Body of pancreas (tissue), 4 donors: ENCODE data around the gene RFX8. TPM values are rescaled to one million over a fixed set of nuclear protein-coding genes. Genes with fewer than 3 reads are reported as not detected.

Source experiments
- ATAC-seq: fragments of 150-250 bp; one replicate; pipeline ENCODE4 v1.9.1; 2016
- DNase-seq, 4 donors: peaks; one replicate each; pipeline ENCODE4 v3.0.0-alpha.2; 2019
- H3K27ac ChIP-seq, 4 donors: fragments of 200-600 bp; sonication (generic); 1 replicate in 3 of 4; 2 replicates in 1 of 4; pipeline versions ENCODE4 v1.5.1 to v1.6.1; 2016 to 2019; ENCODE audit warnings: mild to moderate bottlenecking in 1 of 4, mixed read lengths in 1 of 4, moderate library complexity in 1 of 4
- H3K27me3 ChIP-seq, 2 donors: fragments of 200-600 bp; sonication (generic); one replicate each; pipeline ENCODE4 v1.6.0; 2016; ENCODE audit warnings: mild to moderate bottlenecking in 1 of 2
- H3K36me3 ChIP-seq, 2 donors: fragments of 200-600 bp; sonication (generic); replicated peaks in 1 of 2; 2 replicates each; pipeline ENCODE4 v1.5.1; 2016; ENCODE audit warnings: low read depth in 2 of 2; ENCODE audit not compliant: insufficient read depth in 1 of 2
- H3K4me1 ChIP-seq: fragments of 200-600 bp; sonication (generic); one replicate; pipeline ENCODE4 v1.6.0; 2016
- H3K4me3 ChIP-seq, 2 donors: fragments of 200-600 bp; sonication (generic); 1 replicate in 1 of 2; 2 replicates in 1 of 2; pipeline ENCODE4 v1.5.1; 2016 to 2019
- H3K9me3 ChIP-seq, 3 donors: fragments of 200-600 bp; sonication (generic); 1 replicate in 2 of 3; 2 replicates in 1 of 3; pipeline ENCODE4 v1.5.1; 2016
- POLR2A ChIP-seq, 3 donors: fragments of 450-650 bp; IDR thresholded peaks; one replicate each; pipeline ENCODE4 v1.6.1; 2016; ENCODE audit warnings: antibody characterized with exemption in 3 of 3, mild to moderate bottlenecking in 2 of 3
- WGBS, 2 donors: methylation state at CpG; one replicate each; pipeline ENCODE4 v1.1.5; 2017; 5-methylcytosine and 5-hydroxymethylcytosine counted together
- intact Hi-C: fragments of 100-400 bp; cut with DNase I; formaldehyde crosslinking; loops from one replicate; pipeline ENCODE4 v1.15.1; 2023
- total RNA-seq, 2 donors: library from RNA; depleted of rRNA; stranded (reverse); fragments of >200 nt; gene quantifications; one replicate each; pipeline ENCODE4 v1.1.0, GENCODE V29; 2016
- TF ChIP-seq, protein P1 (sequence below), 7 experiments: fragments of 450-650 bp in 4 of 7; fragments of 200-600 bp in 3 of 7; sonication (generic) in 3 of 7; IDR thresholded peaks; one replicate each; pipeline ENCODE4 v1.5.1; 2016 to 2019; ENCODE audit warnings: antibody characterized with exemption in 7 of 7

Gene RFX8
- total RNA-seq, 2 donors from 2014 or later, result not detected

DNA sequence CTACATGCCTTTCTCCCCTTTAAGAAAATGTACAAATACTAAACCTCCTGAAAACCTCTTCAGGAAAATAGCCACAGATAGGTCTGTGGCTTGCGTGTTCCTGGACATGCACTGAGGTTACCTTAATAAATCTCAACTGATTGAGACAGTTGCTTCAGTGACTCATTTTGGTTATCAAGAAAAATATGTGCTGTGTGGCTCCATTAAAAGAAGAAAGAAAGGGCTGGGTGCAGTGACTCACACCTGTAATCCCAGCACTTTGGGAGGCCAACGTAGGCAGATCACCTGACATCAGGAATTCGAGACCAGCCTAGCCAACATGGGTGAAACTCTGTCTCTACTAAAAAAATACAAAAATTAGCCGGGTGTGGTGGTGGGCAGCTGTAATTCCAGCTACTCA, 114.7 kb downstream of the RFX8 start:
- WGBS, 2 donors, result 56 to 59% methylated on average over 4 of the region's 4 CpGs
- H3K4me3 ChIP-seq, result no peak overlapping the region
- ATAC-seq, result no peak
- TF ChIP-seq, protein P1, sequence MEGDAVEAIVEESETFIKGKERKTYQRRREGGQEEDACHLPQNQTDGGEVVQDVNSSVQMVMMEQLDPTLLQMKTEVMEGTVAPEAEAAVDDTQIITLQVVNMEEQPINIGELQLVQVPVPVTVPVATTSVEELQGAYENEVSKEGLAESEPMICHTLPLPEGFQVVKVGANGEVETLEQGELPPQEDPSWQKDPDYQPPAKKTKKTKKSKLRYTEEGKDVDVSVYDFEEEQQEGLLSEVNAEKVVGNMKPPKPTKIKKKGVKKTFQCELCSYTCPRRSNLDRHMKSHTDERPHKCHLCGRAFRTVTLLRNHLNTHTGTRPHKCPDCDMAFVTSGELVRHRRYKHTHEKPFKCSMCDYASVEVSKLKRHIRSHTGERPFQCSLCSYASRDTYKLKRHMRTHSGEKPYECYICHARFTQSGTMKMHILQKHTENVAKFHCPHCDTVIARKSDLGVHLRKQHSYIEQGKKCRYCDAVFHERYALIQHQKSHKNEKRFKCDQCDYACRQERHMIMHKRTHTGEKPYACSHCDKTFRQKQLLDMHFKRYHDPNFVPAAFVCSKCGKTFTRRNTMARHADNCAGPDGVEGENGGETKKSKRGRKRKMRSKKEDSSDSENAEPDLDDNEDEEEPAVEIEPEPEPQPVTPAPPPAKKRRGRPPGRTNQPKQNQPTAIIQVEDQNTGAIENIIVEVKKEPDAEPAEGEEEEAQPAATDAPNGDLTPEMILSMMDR (IDR thresholded peaks at IDR 0.05), result no peak
- no peak for TF ChIP-seq POLR2A (IDR thresholded peaks at IDR 0.05)
- no peaks in the 10 kb centered on the region for H3K4me1 ChIP-seq
- H3K36me3 ChIP-seq, result no peaks in the 10 kb centered on the region
- H3K9me3 ChIP-seq, result no peaks in the 10 kb centered on the region
- H3K27ac ChIP-seq, result no peak overlapping the region
- intact Hi-C loops, result no loop called here
- H3K27me3 ChIP-seq, result no peaks in the 10 kb centered on the region
- no peak for DNase-seq

DNA sequence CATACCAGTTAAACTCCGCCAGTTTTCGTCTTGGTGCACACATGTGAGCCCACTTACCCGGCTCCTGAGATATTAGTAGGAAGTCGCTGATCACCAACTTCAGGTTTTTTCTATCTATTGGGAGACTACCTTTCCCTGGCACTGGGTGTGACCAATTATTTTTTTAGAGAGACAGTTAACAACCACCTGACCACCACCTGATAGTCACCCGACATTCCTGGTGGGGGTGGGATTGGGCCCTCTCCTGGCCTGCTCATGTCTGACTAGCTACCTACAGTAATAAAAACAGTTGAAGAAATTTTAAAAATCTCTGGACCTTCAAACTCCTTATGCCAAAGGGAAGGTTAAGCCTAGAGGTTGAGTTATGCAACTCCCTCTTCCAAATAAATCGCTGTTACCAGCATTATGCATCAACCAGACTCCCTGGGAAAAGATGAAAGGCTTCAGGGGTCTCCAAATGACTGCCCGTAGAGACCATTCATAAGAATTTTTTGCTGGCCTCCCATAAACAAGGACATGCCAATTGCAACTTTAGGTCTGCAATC, 115.4 kb downstream of the RFX8 start:
- H3K27me3 ChIP-seq, result no peaks in the 10 kb centered on the region
- ATAC-seq, result no peak
- H3K27ac ChIP-seq, result no peak overlapping the region
- DNase-seq, result no peak
- H3K4me3 ChIP-seq, result no peak overlapping the region
- H3K9me3 ChIP-seq, result no peaks in the 10 kb centered on the region
- H3K36me3 ChIP-seq, result no peaks in the 10 kb centered on the region
- TF ChIP-seq POLR2A (IDR thresholded peaks at IDR 0.05), result no peak
- TF ChIP-seq, protein P1 (IDR thresholded peaks at IDR 0.05), result no peak
- WGBS, 2 donors, result 83 to 88% methylated on average over 7 of the region's 7 CpGs
- H3K4me1 ChIP-seq, result no peaks in the 10 kb centered on the region
- intact Hi-C loops, result no loop called here

DNA sequence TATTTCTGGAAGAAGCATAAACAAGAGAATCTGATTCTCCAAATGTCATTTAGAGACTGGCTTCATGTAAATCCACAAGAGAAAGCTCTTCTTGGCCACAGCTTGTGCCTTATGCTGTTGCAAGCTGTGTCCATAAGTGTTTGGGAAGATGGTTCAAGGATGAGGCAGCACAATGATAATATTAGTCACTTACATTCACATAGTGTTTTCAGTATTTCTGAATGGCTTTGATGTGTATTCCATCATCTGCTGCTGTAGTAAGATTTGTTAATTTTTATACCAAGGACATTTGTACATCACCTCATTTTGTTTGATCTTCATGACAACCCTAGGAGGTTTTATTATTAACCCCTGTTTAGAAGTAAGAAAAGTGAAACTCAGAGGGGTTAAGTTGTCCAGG, 117.5 kb downstream of the RFX8 start:
- no peak for DNase-seq
- H3K36me3 ChIP-seq, result no peaks in the 10 kb centered on the region
- H3K9me3 ChIP-seq, result no peaks in the 10 kb centered on the region
- intact Hi-C loops, result no loop called here
- no peaks in the 10 kb centered on the region for H3K4me1 ChIP-seq
- no peaks in the 10 kb centered on the region for H3K27me3 ChIP-seq
- no peak for ATAC-seq
- no peak overlapping the region for H3K4me3 ChIP-seq
- no peak overlapping the region for H3K27ac ChIP-seq
- TF ChIP-seq, protein P1 (IDR thresholded peaks at IDR 0.05), result no peak
- no peak for TF ChIP-seq POLR2A (IDR thresholded peaks at IDR 0.05)

DNA sequence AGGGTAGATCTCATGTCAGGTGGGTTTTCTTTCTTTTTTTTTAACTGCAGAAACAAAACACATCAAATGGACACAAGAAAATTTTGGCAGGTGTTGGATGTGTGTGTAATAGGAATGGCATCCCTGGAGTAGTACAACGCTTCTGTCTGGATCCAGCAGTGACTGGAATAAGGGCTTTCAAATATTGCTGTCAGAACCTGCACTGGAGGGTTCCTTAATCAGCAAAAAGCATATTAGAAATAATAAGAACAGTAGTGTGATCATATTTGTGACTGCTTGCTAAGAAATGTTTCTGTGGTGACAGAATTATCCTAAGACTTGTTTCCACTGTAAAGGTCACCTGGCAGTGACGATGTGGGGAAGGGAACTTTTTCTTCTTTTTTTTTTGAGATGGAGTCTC, 118.4 kb downstream of the RFX8 start:
- H3K9me3 ChIP-seq, result no peaks in the 10 kb centered on the region
- WGBS, 2 donors, result 70 to 83% methylated on average over 2 of the region's 2 CpGs
- TF ChIP-seq, protein P1 (IDR thresholded peaks at IDR 0.05), result no peak
- no peak for TF ChIP-seq POLR2A (IDR thresholded peaks at IDR 0.05)
- no peak for DNase-seq
- H3K27ac ChIP-seq, result no peak overlapping the region
- no peak overlapping the region for H3K4me3 ChIP-seq
- no peaks in the 10 kb centered on the region for H3K36me3 ChIP-seq
- intact Hi-C loops, result no loop called here
- ATAC-seq, result no peak
- H3K27me3 ChIP-seq, result no peaks in the 10 kb centered on the region
- H3K4me1 ChIP-seq, result no peaks in the 10 kb centered on the region

DNA sequence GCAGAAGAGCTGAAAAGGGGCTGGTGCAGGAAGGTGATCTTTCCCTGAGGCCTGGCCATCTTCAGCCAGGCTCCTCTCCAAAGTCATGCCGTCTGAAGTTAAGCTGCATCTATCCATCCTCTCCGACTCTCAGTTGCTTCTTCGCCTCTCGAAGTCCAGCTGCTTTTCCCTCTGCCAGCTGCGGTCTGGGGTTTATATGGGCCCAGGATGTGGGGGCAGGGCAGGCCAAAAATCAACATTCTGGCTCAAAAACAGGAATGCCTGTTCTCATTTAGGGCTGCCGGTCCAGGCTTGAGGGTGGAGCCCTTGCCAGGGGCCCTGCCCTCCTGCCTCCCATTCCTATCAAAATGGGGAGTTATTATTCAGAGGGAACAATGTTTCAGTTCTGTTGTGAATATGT, 118.9 kb downstream of the RFX8 start:
- intact Hi-C loops, result no loop called here
- ATAC-seq, result no peak
- no peaks in the 10 kb centered on the region for H3K36me3 ChIP-seq
- no peak overlapping the region for H3K27ac ChIP-seq
- no peak for DNase-seq
- H3K4me1 ChIP-seq, result no peaks in the 10 kb centered on the region
- no peaks in the 10 kb centered on the region for H3K9me3 ChIP-seq
- H3K27me3 ChIP-seq, result no peaks in the 10 kb centered on the region
- no peak for TF ChIP-seq POLR2A (IDR thresholded peaks at IDR 0.05)
- TF ChIP-seq, protein P1 (IDR thresholded peaks at IDR 0.05), result no peak
- 77 to 83% methylated on average over 6 of the region's 6 CpGs for WGBS, 2 donors
- no peak overlapping the region for H3K4me3 ChIP-seq
